Activated naive CD8-positive, alpha-beta T cell treated with anti-CD3 and anti-CD28 coated beads, Interleukin-2, amount 50 U/mL, for 24 hours (primary cell): ENCODE results near the gene KIAA1217.

ENCODE experiments used
- ATAC-seq: fragments of 150-1000 bp; cut with Tn5 transposase; one replicate; pipeline ENCODE4 v1.10.0; 2021
- DNase-seq: peaks from one replicate; pipeline ENCODE4 v3.0.0; 2021
- H3K27ac Mint-ChIP-seq: one replicate; pipeline ENCODE4 v1.8.0; 2021; ENCODE audit warnings: mild to moderate bottlenecking, mixed read lengths
- H3K27me3 Mint-ChIP-seq: one replicate; pipeline ENCODE4 v1.8.0; 2021; ENCODE audit warnings: mixed read lengths
- H3K36me3 Mint-ChIP-seq: one replicate; pipeline ENCODE4 v1.8.0; 2021; ENCODE audit warnings: low read depth, mixed read lengths
- H3K4me1 Mint-ChIP-seq: one replicate; pipeline ENCODE4 v1.8.0; 2021; ENCODE audit warnings: mixed read lengths
- H3K4me3 Mint-ChIP-seq: one replicate; pipeline ENCODE4 v1.8.0; 2021; ENCODE audit warnings: mild to moderate bottlenecking, moderate library complexity, mixed read lengths
- H3K9me3 Mint-ChIP-seq: one replicate; pipeline ENCODE4 v1.8.0; 2021; ENCODE audit warnings: mixed read lengths

Gene KIAA1217

DNA sequence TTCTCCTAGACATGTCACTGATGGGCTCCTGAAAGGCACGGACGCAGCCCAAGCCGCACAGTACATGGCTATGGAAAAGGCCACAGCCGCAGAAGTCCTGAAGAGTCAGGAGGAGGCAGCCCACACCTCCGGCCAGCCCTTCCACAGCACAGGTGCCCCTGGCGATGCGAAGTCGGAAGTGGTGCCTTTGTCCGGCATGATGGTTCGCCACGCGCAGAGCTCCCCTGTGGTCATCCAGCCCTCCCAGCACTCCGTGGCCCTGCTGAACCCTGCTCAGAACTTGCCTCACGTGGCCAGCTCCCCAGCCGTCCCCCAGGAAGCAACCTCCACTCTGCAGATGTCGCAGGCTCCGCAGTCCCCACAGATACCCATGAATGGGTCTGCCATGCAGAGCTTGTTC is 315.4 kb downstream of the KIAA1217 start:
- Mint-ChIP-seq H3K9me3 (no peaks in the 10 kb centered on the region), H3K4me3 (no peak overlapping the region), H3K36me3 (no peaks in the 10 kb centered on the region), H3K4me1 (peaks cover 6% of the 10 kb centered on the region), H3K27ac (no peak overlapping the region), H3K27me3 (no peaks in the 10 kb centered on the region)
- ATAC-seq (no peak), DNase-seq (no peak)

DNA sequence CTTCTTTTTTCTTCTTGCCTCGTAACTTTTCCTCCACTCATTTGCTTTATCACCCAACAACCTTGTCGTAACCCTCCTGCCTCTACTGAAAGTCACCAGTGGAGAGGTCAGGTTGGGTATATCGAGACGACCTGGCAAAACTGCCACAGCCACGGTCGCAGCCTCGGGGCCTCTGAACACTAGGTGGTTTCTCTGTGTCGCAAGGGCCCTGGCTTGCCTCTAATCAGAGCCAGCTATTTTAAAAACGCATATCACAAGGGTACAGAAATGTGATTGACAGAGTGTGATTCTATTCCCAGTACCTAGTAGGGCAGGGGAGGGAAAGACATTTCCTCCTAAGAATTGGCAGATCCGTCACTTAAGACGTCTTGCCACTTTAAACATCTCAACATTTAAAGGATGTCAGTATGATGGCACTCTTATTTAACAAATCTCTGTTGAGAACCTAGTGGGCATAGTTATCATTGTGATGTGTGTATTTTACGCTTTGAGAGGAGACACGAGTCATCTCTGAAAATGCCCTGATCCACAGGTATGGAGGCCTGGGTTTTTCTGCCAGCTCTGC is 317.2 kb downstream of the KIAA1217 start:
- H3K27ac Mint-ChIP-seq, result no peak overlapping the region
- peaks cover 4% of the 10 kb centered on the region for H3K27me3 Mint-ChIP-seq
- no peak overlapping the region for H3K4me3 Mint-ChIP-seq

DNA sequence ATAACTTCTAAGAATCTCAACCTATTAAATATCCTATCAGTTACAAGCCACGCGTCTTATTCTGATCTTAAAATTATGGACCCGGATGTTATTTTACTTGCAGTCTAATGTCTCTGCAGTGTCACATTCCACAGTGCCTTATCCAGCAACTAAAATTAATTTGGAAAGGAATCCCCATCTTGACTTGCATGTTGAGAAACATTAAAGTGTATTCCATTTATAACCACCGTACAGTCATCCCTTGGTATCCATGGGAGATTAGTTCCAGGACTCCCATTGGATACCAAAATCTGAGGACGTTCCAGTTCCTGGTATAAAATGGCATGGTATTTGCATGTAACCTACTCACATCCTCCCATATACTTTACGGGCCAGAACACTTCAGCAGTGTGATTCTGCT is 320.0 kb downstream of the KIAA1217 start:
- H3K36me3 Mint-ChIP-seq, result no peaks in the 10 kb centered on the region
- no peaks in the 10 kb centered on the region for H3K4me1 Mint-ChIP-seq
- no peak for DNase-seq
- H3K27me3 Mint-ChIP-seq, result peaks cover 8% of the 10 kb centered on the region
- ATAC-seq, result no peak
- H3K9me3 Mint-ChIP-seq, result peaks cover 5% of the 10 kb centered on the region
- no peak overlapping the region for H3K4me3 Mint-ChIP-seq
- H3K27ac Mint-ChIP-seq, result no peak overlapping the region

More for the DNA sequence above, 317.2 kb downstream of the KIAA1217 start:
- DNase-seq (no peak), ATAC-seq (no peak)
- no peaks in the 10 kb centered on the region for H3K4me1 Mint-ChIP-seq
- no peaks in the 10 kb centered on the region for H3K36me3 Mint-ChIP-seq
- H3K9me3 Mint-ChIP-seq, result no peaks in the 10 kb centered on the region

DNA sequence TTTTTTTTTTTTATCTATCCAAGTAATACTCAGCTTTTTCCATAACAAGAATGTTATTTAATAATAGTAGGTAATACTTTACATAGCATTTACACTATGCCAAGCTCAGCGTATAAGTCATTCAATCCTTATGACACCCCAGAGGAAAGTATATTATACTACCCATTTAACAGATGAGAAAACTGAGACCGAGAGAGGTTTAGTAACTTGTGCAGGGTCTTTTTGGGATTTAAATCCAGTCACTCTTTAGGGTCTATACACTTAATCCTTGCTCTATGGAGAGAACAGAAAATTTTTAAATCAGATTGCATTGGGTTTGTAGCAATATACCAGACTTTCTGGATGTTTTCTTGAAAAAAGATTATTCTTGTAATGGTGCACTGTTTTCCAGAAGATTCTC is 322.5 kb downstream of the KIAA1217 start:
- no peak overlapping the region for H3K4me3 Mint-ChIP-seq
- DNase-seq, result no peak
- H3K4me1 Mint-ChIP-seq, result no peaks in the 10 kb centered on the region
- no peak for ATAC-seq
- H3K9me3 Mint-ChIP-seq, result peaks cover 5% of the 10 kb centered on the region
- peaks cover 8% of the 10 kb centered on the region for H3K27me3 Mint-ChIP-seq
- no peak overlapping the region for H3K27ac Mint-ChIP-seq
- H3K36me3 Mint-ChIP-seq, result no peaks in the 10 kb centered on the region

DNA sequence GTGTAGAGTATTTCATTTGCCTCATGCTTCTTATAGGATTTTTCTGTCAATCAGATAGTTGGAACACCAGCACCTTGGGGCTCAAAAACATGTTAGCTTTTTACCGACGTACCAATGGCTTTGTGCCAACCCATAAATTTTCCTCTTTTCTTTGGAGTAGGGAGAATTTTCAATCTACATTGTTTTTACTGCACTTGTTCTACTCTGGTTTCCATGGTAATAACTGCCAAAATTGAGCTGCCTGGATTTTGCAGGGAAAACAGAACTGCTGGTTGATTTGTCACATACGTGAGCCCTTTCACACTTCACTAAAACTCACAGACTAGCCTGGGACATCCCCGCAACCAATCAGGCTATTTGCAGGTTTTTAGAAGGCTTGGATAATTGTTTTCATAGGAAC is 325.0 kb downstream of the KIAA1217 start:
- Mint-ChIP-seq H3K4me3 (no peak overlapping the region), H3K27me3 (peaks cover 8% of the 10 kb centered on the region), H3K4me1 (no peaks in the 10 kb centered on the region), H3K27ac (no peak overlapping the region), H3K36me3 (no peaks in the 10 kb centered on the region), H3K9me3 (peaks cover 5% of the 10 kb centered on the region)
- ATAC-seq (no peak), DNase-seq (no peak)

DNA sequence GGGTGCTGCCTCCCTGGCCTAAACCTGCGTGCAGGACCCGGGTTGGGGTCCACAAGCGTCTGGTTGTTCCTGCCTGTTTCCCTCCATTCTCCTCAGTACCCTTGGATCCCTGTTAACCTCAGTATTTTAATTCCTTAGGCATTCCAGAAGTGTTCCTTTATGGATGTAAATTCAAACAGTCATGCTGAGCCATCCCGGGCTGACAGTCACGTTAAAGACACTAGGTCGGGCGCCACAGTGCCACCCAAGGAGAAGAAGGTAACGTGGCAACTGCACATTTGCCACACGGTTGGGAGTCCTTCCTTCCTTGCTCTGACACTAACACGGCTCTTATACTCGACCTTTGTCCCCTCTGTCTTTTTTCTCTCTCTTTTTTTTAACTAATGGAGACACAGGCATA is 327.7 kb downstream of the KIAA1217 start:
- no peaks in the 10 kb centered on the region for H3K4me1 Mint-ChIP-seq
- no peak overlapping the region for H3K27ac Mint-ChIP-seq
- no peaks in the 10 kb centered on the region for H3K36me3 Mint-ChIP-seq

DNA sequence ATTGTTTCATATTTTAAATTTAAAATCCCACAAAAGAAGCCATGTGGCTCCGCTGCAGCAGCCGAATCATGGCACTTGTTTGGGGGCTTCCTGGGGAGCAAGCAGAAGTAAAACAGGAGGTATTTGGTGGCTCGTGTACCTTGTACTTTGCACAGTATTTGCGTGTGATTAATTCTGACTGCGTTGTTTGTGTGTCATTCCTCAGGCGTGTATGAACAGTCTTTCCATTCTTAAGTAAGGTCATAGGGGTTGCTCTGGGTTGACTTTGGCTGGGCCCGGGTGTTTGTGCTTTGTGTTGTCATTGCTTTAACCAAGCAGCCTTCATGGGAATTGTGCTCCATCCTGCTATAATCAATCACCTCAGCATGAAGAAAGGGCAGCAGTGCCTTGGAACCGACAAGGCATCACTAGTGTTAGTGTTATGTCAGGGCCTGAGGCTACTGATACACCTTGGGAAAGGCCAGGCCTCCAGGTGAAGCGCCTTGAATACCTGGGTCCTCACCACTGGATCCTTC is 332.4 kb downstream of the KIAA1217 start:
- no peak overlapping the region for H3K27ac Mint-ChIP-seq
- H3K9me3 Mint-ChIP-seq, result no peaks in the 10 kb centered on the region
- no peak for ATAC-seq
- no peaks in the 10 kb centered on the region for H3K36me3 Mint-ChIP-seq
- H3K4me3 Mint-ChIP-seq, result no peak overlapping the region
- no peaks in the 10 kb centered on the region for H3K4me1 Mint-ChIP-seq
- peaks cover 1% of the 10 kb centered on the region for H3K27me3 Mint-ChIP-seq
- DNase-seq, result no peak

More for the DNA sequence above, 327.7 kb downstream of the KIAA1217 start:
- Mint-ChIP-seq H3K27me3 (peaks cover 4% of the 10 kb centered on the region), H3K4me3 (no peak overlapping the region), H3K9me3 (peaks cover 5% of the 10 kb centered on the region)
- no peak for ATAC-seq
- DNase-seq, result no peak

DNA sequence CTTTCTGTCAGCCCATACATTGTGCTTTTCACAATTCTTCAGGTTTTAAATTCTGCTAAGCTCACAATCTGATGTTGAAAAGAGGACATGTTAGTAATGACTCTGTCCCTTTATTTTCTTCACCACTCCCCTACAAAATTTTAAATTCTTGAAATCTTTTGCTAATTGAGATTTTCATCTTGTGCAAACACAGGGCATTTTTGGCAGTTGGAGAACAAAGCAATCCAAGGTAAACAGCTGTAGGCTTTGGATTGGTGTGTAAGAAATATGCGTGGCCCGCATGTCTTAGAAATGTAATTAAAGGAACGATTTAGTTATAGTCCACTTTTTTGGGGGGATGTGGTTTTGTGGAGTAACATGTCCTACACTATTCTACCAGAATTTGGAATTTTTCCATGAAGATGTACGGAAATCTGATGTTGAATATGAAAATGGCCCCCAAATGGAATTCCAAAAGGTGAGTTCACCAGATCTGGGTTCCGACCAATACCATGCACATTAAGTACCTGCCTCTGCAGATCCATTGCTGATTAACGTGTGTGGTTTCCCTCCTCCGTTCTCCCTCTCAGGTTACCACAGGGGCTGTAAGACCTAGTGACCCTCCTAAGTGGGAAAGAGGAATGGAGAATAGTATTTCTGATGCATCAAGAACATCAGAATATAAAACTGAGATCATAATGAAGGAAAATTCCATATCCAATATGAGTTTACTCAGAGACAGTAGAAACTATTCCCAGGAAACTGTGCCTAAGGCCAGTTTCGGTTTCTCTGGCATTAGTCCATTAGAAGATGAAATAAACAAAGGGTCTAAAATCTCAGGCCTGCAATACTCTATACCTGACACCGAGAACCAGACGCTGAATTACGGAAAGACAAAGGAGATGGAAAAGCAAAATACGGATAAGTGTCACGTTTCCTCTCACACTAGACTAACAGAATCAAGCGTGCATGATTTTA is 333.7 kb downstream of the KIAA1217 start:
- H3K27ac Mint-ChIP-seq, result no peak overlapping the region
- no peaks in the 10 kb centered on the region for H3K9me3 Mint-ChIP-seq
- peaks cover 1% of the 10 kb centered on the region for H3K27me3 Mint-ChIP-seq
- ATAC-seq (no peak), DNase-seq (no peak)
- no peak overlapping the region for H3K4me3 Mint-ChIP-seq
- H3K4me1 Mint-ChIP-seq, result no peaks in the 10 kb centered on the region
- no peaks in the 10 kb centered on the region for H3K36me3 Mint-ChIP-seq

DNA sequence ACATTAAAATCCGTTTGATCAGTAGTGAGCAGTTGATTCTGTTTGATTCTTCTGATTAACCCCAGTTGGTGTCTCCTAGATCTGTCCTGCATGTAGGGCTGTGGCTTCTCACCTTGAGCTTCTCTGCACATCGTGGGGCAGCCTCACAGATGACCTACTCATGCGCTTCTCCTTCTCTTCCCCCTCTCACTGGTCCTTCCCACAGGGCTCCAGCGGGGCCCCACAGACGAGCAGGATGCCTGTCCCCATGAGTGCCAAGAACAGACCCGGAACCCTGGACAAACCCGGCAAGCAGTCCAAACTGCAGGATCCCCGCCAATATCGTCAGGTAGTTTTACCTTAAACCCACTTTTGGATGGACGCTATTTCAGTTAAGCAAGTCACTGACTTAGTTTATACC is 335.8 kb downstream of the KIAA1217 start:
- peaks cover 1% of the 10 kb centered on the region for H3K27me3 Mint-ChIP-seq
- no peak overlapping the region for H3K27ac Mint-ChIP-seq
- no peaks in the 10 kb centered on the region for H3K36me3 Mint-ChIP-seq

DNA sequence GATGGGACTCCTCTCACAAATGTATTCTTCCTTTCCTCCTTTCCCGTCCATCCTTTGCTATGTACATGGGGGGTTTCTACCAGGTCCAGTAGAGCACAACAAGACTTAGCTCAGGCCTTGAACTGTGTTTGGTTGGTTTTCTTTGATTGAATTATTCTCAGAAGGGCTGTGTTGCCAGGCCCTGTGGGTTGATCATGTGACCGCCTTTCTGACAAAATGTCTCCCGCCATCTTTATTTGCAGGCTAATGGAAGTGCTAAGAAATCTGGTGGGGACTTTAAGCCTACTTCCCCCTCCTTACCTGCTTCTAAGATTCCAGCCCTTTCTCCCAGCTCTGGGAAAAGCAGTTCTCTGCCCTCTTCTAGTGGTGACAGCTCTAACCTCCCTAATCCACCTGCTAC is 336.6 kb downstream of the KIAA1217 start:
- DNase-seq (no peak), ATAC-seq (no peak)
- no peak overlapping the region for H3K27ac Mint-ChIP-seq
- H3K4me3 Mint-ChIP-seq, result no peak overlapping the region
- no peaks in the 10 kb centered on the region for H3K36me3 Mint-ChIP-seq
- peaks cover 1% of the 10 kb centered on the region for H3K27me3 Mint-ChIP-seq
- no peaks in the 10 kb centered on the region for H3K9me3 Mint-ChIP-seq
- H3K4me1 Mint-ChIP-seq, result no peaks in the 10 kb centered on the region

More for the DNA sequence above, 335.8 kb downstream of the KIAA1217 start:
- no peak for DNase-seq
- ATAC-seq, result no peak
- Mint-ChIP-seq H3K4me3 (no peak overlapping the region), H3K9me3 (no peaks in the 10 kb centered on the region), H3K4me1 (no peaks in the 10 kb centered on the region)

DNA sequence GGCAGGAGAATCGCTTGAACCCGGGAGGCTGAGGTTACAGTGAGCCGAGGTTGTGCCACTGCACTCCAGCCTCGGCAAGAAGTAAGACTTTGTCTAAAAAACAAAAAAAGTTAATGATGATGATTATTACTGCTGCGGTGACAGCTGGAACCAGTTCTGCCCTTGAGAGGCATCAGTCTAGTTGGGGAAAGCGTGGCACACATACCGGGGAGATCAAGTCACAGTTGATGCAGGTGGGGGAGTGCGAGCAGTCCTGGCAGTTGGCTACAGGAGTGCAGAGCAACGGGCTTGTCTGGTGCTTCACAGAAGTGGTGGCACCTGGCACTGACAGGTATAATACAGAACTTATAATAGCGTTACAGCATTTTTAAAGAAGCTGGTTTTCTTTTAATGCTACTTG is 341.7 kb downstream of the KIAA1217 start:
- no peak for ATAC-seq
- H3K27ac Mint-ChIP-seq, result no peak overlapping the region
- H3K9me3 Mint-ChIP-seq, result no peaks in the 10 kb centered on the region
- H3K4me1 Mint-ChIP-seq, result no peaks in the 10 kb centered on the region
- no peaks in the 10 kb centered on the region for H3K27me3 Mint-ChIP-seq
- no peak for DNase-seq
- H3K4me3 Mint-ChIP-seq, result no peak overlapping the region
- no peaks in the 10 kb centered on the region for H3K36me3 Mint-ChIP-seq

DNA sequence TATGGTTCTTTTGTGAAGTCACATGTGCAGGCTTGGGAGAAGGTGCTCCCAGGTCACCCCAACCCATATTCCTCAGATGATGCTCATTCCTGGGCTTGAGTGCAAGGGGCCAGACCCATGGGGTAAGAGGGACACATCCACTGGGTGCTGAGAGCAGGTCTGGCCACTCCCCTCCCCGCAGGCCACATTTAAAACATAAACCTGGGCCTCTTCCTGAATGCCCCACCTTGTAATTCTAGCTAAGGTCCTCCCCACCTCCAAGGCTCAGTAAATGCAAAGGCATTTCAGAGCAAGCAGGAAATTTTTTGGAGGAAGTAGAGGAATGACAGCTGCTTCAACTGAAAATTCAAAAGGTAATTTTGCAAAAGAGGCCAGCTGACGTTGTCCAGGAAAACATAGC is 342.2 kb downstream of the KIAA1217 start:
- Mint-ChIP-seq H3K9me3 (no peaks in the 10 kb centered on the region), H3K36me3 (no peaks in the 10 kb centered on the region), H3K27ac (no peak overlapping the region), H3K27me3 (no peaks in the 10 kb centered on the region), H3K4me1 (no peaks in the 10 kb centered on the region), H3K4me3 (no peak overlapping the region)
- ATAC-seq (no peak), DNase-seq (no peak)

DNA sequence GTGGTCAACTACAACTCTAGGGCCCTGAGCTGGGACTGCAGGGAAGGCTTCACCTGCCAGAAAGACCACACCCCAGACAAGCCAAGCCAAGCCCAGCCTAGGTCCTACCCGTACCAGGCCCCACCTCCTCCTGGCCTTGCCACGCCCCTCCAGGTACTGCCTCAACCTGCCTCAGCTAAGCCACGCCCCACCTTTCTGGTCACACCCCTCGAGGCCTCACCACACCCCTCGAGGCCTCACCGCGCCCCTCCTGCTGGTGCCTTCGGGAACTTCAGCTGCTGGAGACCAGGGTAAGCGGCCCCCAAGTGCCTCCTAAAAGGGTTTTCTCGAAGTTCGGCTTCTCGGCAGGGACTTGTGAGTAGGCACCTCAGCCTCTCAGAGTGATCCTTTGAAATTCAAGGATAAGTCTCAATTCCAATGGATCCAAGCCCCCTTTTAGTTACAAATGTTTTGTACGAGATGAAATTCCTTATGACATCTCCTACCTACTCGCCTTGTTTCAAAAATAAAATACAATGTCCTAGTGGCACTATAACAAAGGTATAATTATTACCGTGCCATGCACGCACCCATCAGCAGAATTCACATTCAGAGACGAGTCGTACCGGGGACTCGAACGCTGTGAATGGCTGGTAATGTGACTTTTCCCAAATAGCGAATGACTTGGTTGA is 343.5 kb downstream of the KIAA1217 start:
- H3K4me3 Mint-ChIP-seq, result no peak overlapping the region
- H3K27ac Mint-ChIP-seq, result no peak overlapping the region
- no peaks in the 10 kb centered on the region for H3K27me3 Mint-ChIP-seq
- no peaks in the 10 kb centered on the region for H3K9me3 Mint-ChIP-seq
- H3K36me3 Mint-ChIP-seq, result no peaks in the 10 kb centered on the region
- ATAC-seq, result peak; percentile 30
- H3K4me1 Mint-ChIP-seq, result peaks cover 3% of the 10 kb centered on the region
- peak; percentile 30 for DNase-seq

DNA sequence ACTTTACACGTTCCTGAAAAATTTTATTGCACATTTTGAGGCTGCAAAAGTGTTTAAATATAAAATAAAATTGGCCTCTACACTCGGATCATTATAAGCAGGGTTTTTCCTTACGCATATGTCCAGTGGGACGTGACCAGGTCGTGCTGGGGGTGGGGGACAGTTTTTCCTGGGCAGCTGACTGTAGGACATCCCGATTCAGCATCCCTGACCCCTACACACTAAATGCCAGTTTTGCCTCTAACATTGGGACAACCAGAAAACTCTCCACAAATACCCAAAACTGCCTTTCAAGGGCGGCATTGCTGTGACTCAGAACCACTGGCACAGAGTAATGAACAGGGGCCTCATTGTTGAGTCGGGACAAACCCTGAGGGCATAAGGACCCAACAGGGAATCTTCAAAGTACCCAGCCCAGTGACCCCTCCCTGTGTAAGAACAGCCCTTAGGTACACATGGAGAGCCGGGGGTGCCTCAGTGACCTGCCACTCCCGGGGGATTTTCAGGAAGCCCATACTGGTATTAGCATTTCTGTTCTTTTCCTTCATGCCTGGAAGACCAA is 344.2 kb downstream of the KIAA1217 start:
- Mint-ChIP-seq H3K9me3 (no peaks in the 10 kb centered on the region), H3K36me3 (no peaks in the 10 kb centered on the region), H3K4me1 (peaks cover 3% of the 10 kb centered on the region), H3K27ac (no peak overlapping the region), H3K27me3 (no peaks in the 10 kb centered on the region), H3K4me3 (no peak overlapping the region)
- ATAC-seq (no peak), DNase-seq (no peak)
